Heart right ventricle (tissue), 16 donors: ENCODE data around the gene PCDHGA1. TPM values are rescaled to one million over a fixed set of nuclear protein-coding genes. Genes with fewer than 3 reads are reported as not detected.
"Not testable (repeated sequence)": the region's sequence is repeated elsewhere in the genome, so short reads cannot be mapped to it uniquely, and the experiment has no call there.

Source experiments
- ATAC-seq, 8 donors: fragments of 200-7000 bp; cut with Tn5 transposase; one replicate each; pipeline ENCODE4 v1.9.1; 2020; ENCODE audit warnings: mild to moderate bottlenecking in 8 of 8, moderate library complexity in 8 of 8, moderate number of reproducible peaks in 1 of 8
- DNase-seq, 2 donors: peaks; one replicate each; pipeline ENCODE4 v3.0.0-alpha.2; 2020
- H3K27ac ChIP-seq, 10 donors: fragments of 200-600 bp; sonication (generic) in 2 of 10; one replicate each; pipeline versions ENCODE4 v1.5.0 to v1.8.0; 2020 to 2022; ENCODE audit warnings: mild to moderate bottlenecking in 3 of 10
- H3K27me3 ChIP-seq, 7 donors: fragments of 200-600 bp; one replicate each; pipeline ENCODE4 v1.8.0; 2021 to 2022; ENCODE audit warnings: mild to moderate bottlenecking in 2 of 7
- H3K36me3 ChIP-seq, 9 donors: fragments of 200-600 bp; sonication (generic) in 1 of 9; one replicate each; pipeline versions ENCODE4 v1.5.0 to v1.8.0; 2020 to 2022; ENCODE audit warnings: mild to moderate bottlenecking in 2 of 9
- H3K4me1 ChIP-seq, 9 donors: fragments of 200-600 bp; sonication (generic) in 1 of 9; one replicate each; pipeline versions ENCODE4 v1.5.0 to v1.8.0; 2020 to 2022; ENCODE audit warnings: mild to moderate bottlenecking in 4 of 9
- H3K4me3 ChIP-seq, 10 donors: fragments of 200-600 bp; sonication (generic) in 2 of 10; one replicate each; pipeline versions ENCODE4 v1.5.0 to v1.8.0; 2020 to 2022; ENCODE audit warnings: mild to moderate bottlenecking in 7 of 10, moderate library complexity in 2 of 10
- H3K9me3 ChIP-seq, 11 donors: fragments of 200-600 bp in 10 of 11; sonication (generic) in 2 of 11; one replicate each; pipeline versions ENCODE4 v1.5.0 to v1.8.0; 2013 to 2022; ENCODE audit warnings: mild to moderate bottlenecking in 2 of 11, control low read depth in 1 of 11, moderate library complexity in 1 of 11
- WGBS, 2 donors: extraction: QIAGEN DNeasy Blood & Tissue Kit; methylation state at CpG; one replicate each; pipeline ENCODE4 v1.1.7; 2013; ENCODE audit warnings: inconsistent platforms in 1 of 2; 5-methylcytosine and 5-hydroxymethylcytosine counted together
- intact Hi-C, 10 donors: fragments of 100-400 bp; cut with DNase I; formaldehyde crosslinking; loops; one replicate each; pipeline versions ENCODE4 v1.11.1 to v1.14.2; 2022
- polyA plus RNA-seq, 2 donors: library from polyadenylated mRNA; stranded (reverse); fragments of 200-250 nt; gene quantifications; one replicate each; pipeline ENCODE4 v1.2.3, GENCODE V29; 2013
- total RNA-seq, 10 donors: library from RNA; stranded (reverse); fragmentation: NEBNext Ultra II Directional in 3 of 10; extraction: Animal tissue kit (Norgen Biotek cat#: 25700) in 3 of 10; gene quantifications; one replicate each; pipeline versions ENCODE4 v1.2.1 to v1.2.4, GENCODE V29; 2021 to 2023
- TF ChIP-seq, protein P1 (sequence below), 9 donors: fragments of 200-600 bp; sonication (generic) in 2 of 9; IDR thresholded peaks; one replicate each; pipeline versions ENCODE4 v1.5.0 to v1.8.0; 2021 to 2022; ENCODE audit warnings: antibody characterized with exemption in 9 of 9, mild to moderate bottlenecking in 5 of 9, moderate library complexity in 1 of 9
- donor health status: Arrhythmogenic right ventricular cardiomyopathy.
- donor health status: ischemic (EF 13 %, LVEDD 7.1; RV severe dilation, severe dysfunction).
- donor health status: healthy with polysubstance abuse.
- donor health status: DM: no; HTN: yes; CAD: no.
- donor health status: DM: no; HTN: no; CAD: no.
- donor health status: ischemic (EF 25% LVEDD 6.9; RV normal size, moderate dysfunction).
- donor health status: ischemic (EF 25% LVEDD 5.7; RV mildly dilated, moderate dysfunction).
- donor health status: healthy.
- donor health status: DM: yes; HTN: yes; CAD: no.
- donor health status: Ischemic cardiomyopathy.
- donor health status: ischemic (EF 35%, LVEDD 5.7; RV mildly dilated, moderate dysfunction).
- donor health status: nonischemic (EF 11% LVEDD 7.7; RV severe dilation, severe dysfunction).
- donor health status: DM: yes; HTN: yes; CAD: no.
- donor health status: PGD.
- donor health status: ischemic (EF 29% LVEDD 5.4; RV normal size, mild dysfunction).
- donor health status: nonischemic (EF 23%, LVEDD 6.1; RV moderate dilation, normal function).

PCDHGA1 gene
- total and polyA plus RNA-seq, 12 donors, result 0.57 to 5.0 (median 2.6) TPM

DNA sequence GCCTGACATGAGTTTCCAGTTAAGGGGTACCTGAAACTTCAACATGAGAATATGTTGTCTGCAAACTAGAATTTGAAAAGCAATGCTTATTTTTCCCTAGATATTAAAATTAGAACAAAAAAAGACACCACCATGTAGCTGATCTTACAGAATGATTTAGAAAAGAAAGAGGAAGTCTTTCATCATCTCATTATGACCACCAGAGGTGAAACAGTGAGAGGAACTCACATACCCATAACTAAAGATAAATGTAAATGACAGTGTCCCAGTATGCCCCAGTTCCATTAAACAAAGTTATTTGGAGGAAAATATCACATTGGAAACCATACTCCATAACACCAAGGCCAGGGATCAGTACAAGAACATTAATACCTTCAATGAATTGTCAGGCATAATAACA is 16.6 kb upstream of the PCDHGA1 start:
- DNase-seq, result no peak
- intact Hi-C loops, result loop anchor here in 3 of 10 donors (5.0 to 10.0 kb wide), 3 partner anchors 59 to 89 kb away; partner anchors contain the start of gene PCDHB14 (in 1 of the 3)
- H3K4me1 ChIP-seq, result peaks cover 0 to 8% (median 0%) of the 10 kb centered on the region in 9 donors
- no peak for ATAC-seq
- no peak overlapping the region for H3K27ac ChIP-seq
- TF ChIP-seq, protein P1, sequence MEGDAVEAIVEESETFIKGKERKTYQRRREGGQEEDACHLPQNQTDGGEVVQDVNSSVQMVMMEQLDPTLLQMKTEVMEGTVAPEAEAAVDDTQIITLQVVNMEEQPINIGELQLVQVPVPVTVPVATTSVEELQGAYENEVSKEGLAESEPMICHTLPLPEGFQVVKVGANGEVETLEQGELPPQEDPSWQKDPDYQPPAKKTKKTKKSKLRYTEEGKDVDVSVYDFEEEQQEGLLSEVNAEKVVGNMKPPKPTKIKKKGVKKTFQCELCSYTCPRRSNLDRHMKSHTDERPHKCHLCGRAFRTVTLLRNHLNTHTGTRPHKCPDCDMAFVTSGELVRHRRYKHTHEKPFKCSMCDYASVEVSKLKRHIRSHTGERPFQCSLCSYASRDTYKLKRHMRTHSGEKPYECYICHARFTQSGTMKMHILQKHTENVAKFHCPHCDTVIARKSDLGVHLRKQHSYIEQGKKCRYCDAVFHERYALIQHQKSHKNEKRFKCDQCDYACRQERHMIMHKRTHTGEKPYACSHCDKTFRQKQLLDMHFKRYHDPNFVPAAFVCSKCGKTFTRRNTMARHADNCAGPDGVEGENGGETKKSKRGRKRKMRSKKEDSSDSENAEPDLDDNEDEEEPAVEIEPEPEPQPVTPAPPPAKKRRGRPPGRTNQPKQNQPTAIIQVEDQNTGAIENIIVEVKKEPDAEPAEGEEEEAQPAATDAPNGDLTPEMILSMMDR (IDR thresholded peaks at IDR 0.05), result no peak
- no peak overlapping the region for H3K4me3 ChIP-seq
- peaks cover 0 to 100% (median 91%) of the 10 kb centered on the region in 11 donors for H3K9me3 ChIP-seq
- no peaks in the 10 kb centered on the region for H3K27me3 ChIP-seq
- H3K36me3 ChIP-seq, result peaks cover 0 to 60% (median 10%) of the 10 kb centered on the region in 9 donors

DNA sequence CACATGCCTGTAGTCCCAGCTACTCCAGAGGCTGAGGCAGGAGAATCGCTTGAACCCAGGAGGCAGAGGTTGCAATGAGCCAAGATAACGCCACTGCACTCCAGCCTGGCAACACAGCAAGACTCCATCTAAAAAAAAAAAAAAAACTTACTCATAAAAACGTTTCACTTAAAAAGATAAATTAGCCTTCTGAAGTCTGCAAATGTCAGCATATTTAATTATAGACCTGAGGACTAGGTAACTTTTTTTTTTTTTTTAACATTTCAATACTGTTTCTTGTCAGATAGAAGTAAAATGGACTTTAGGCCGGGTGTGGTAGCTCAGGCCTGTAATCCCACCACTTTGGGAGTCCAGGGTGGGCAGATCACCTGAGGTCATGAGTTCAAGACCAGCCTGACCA is 13.4 kb upstream of the PCDHGA1 start:
- H3K4me1 ChIP-seq, result peaks cover 0 to 22% (median 13%) of the 10 kb centered on the region in 9 donors
- WGBS, 2 donors, result 84 to 87% methylated on average over 4 of the region's 4 CpGs
- H3K9me3 ChIP-seq, result peaks cover 0 to 94% (median 78%) of the 10 kb centered on the region in 11 donors
- not testable (repeated sequence) for DNase-seq, H3K27me3 ChIP-seq, H3K4me3 ChIP-seq, H3K27ac ChIP-seq, ATAC-seq
- intact Hi-C loops, result loop anchor here in 2 of 10 donors (10.0 kb wide), 2 partner anchors 62 to 92 kb away; partner anchors contain the start of gene PCDHB14 (in 1 of the 2)
- peaks cover 0 to 74% (median 21%) of the 10 kb centered on the region in 9 donors for H3K36me3 ChIP-seq

DNA sequence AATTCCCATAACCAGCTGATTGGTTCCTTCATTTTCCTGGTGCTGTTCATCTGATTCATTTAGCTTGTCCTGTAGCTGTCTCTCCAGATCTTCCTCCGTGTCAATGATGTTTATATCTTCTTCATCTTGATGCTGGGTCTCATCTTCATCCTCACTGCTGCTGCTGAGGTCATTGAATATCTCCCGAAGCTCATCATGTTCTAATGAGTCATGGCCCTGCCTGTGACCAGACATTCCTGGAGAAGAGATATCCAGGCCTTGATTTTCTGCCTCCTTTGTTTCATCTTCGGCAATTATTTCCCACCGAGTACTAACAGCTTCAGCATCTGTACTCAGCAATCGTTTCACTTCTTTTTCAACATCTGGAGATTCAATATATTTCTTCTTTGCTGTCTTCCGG is 11.1 kb upstream of the PCDHGA1 start:
- H3K36me3 ChIP-seq, result peaks cover 0 to 57% (median 21%) of the 10 kb centered on the region in 9 donors
- H3K4me3 ChIP-seq, result peak overlapping the region in 6 of 10 donors; percentile 71 to 96 (median 75)
- DNase-seq, result no peak
- TF ChIP-seq, protein P1 (IDR thresholded peaks at IDR 0.05), result no peak
- no peak for ATAC-seq
- peaks cover 0 to 23% (median 13%) of the 10 kb centered on the region in 9 donors for H3K4me1 ChIP-seq
- 88 to 91% methylated on average over 6 of the region's 6 CpGs for WGBS, 2 donors
- H3K27ac ChIP-seq, result peak overlapping the region in 1 of 10 donors; percentile 90
- H3K27me3 ChIP-seq, result no peaks in the 10 kb centered on the region
- intact Hi-C loops, result loop anchor here in 2 of 10 donors (10.0 kb wide), 2 partner anchors 64 to 94 kb away; partner anchors contain the start of gene PCDHB14 (in 1 of the 2)
- H3K9me3 ChIP-seq, result peaks cover 0 to 88% (median 58%) of the 10 kb centered on the region in 11 donors

DNA sequence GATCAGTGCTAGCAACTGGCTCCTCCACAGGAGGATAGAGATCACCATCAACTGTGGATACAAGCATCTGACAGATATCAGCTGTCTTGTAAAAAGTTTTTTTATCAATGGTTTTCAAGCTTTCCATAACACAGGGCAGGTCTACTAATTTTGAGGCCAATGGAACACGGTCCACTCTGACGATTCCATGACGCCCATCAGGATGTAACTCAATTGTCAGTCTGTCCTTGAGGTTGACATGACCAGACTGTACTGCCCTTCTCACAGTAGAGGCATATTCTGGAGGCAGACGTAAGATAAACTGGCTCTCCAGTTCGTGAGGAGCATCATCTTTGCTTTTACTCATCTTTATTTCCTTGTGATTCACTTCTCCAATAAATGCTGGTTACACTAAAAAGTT is 10.6 kb upstream of the PCDHGA1 start:
- no peak for DNase-seq
- H3K36me3 ChIP-seq, result peaks cover 0 to 52% (median 21%) of the 10 kb centered on the region in 9 donors
- H3K27ac ChIP-seq, result peak overlapping the region in 6 of 10 donors; percentile 90 to 99 (median 94)
- H3K9me3 ChIP-seq, result peaks cover 0 to 83% (median 53%) of the 10 kb centered on the region in 11 donors
- H3K4me1 ChIP-seq, result peaks cover 0 to 23% (median 13%) of the 10 kb centered on the region in 9 donors
- H3K27me3 ChIP-seq, result no peaks in the 10 kb centered on the region
- intact Hi-C loops, result loop anchor here in 6 of 10 donors (2.0 to 10.0 kb wide), 9 partner anchors 65 to 917 kb away; partner anchors contain the start of genes ANKHD1 (in 1 of the 6), PCDHB12 (in 1 of the 6), PCDHB14 (in 1 of the 6) and PCDHB15 (in 1 of the 6)
- TF ChIP-seq, protein P1 (IDR thresholded peaks at IDR 0.05), result no peak
- 61 to 63% methylated on average over 5 of the region's 5 CpGs for WGBS, 2 donors
- ATAC-seq, result peak in 2 of 8 donors; percentile 28 to 38
- peak overlapping the region in 9 of 10 donors; percentile 56 to 96 (median 71) for H3K4me3 ChIP-seq
